ENCODE data around the gene CCDC188.

- no peak for TF ChIP-seq CTCF (conservative IDR thresholded peaks at IDR 0.05; ENCODE audit: low read length)
- TF ChIP-seq EZH2phosphoT487 (IDR thresholded peaks at IDR 0.05; ENCODE audit: borderline replicate concordance, low read depth, low read length), result 0 out of 2 replicates have a peak, but pooled peaks have one; percentile 26
Measured at GRCh38 chr22:20130319-20130718, 20.5 kb downstream of the CCDC188 start.

All from OCI-LY7 (cell line).